ENCODE data around the gene CYYR1.

The CYYR1 gene

DNA sequence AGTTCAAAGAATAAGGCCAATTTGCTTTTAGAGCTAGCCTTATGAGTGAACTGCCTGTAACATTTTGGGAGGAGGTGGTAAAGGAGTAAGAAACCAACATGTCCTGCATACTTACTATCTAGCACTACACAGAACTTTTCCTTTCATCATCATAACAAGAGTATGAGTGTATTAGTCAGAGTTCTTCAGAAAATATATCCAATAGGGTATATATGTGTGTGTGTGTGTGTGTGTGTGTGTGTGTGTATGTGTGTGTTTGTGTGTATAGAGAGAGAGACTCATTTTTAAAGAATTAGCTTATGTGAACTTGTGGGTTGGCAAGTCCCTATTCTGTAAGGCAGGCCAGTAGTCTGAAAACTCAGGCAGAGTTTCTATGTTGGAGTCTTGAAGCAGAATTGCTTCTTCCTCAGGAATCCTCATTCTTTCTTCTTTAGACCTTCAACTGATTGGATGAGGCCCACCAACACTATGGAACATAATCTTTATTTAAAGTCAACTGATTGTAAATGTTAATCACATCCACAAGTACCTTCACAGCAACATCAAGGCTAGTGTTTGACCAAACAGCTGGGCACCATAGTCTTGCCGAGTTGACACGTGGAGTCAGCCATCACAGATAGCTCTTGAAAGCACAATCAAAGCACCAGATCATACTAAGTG is 121.9 kb downstream of the CYYR1 start:
- DNase-seq (ENCODE audit: low read depth), result no peak
- Histone ChIP-seq H3K9me3 (ENCODE audit: control insufficient read depth, low read length) (no peaks in the 10 kb centered on the region), H3K9ac (ENCODE audit: low read length) (no peak overlapping the region), H3K4me1 (ENCODE audit: control insufficient read depth, insufficient read depth, low read length) (peaks cover 29% of the 10 kb centered on the region), H3K36me3 (ENCODE audit: control insufficient read depth, insufficient read depth, low read length, severe bottlenecking) (no peaks in the 10 kb centered on the region), H3K27me3 (replicated peaks; ENCODE audit: control insufficient read depth, insufficient read depth, low read length) (no peaks in the 10 kb centered on the region), H3K4me3 (ENCODE audit: low read length) (no peak overlapping the region)

DNA sequence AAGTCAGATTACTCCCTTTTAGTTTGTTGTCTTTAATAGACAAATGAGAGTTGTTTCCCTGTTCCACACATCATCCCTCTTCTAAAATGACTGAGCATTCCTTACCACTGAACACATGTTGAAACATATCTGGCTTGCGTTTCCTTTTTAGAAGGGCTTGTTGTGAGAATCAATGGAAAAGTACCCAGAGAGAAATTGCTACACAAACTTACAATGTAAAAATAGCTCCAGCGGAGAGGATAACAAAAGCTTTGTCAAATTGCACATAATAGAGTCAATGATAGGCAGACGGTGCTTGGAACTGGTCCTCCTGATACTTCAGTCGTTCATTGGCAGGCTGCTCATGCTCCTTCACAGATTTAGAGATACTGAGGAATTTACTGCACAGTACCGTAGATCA is 123.9 kb downstream of the CYYR1 start:
- Histone ChIP-seq H3K4me3 (ENCODE audit: low read length) (peak overlapping the region; percentile 73), H3K9me3 (ENCODE audit: control insufficient read depth, low read length) (no peaks in the 10 kb centered on the region), H3K9ac (ENCODE audit: low read length) (peak overlapping the region; percentile 69), H3K36me3 (ENCODE audit: control insufficient read depth, insufficient read depth, low read length, severe bottlenecking) (no peaks in the 10 kb centered on the region), H3K27me3 (replicated peaks; ENCODE audit: control insufficient read depth, insufficient read depth, low read length) (no peaks in the 10 kb centered on the region), H3K4me1 (ENCODE audit: control insufficient read depth, insufficient read depth, low read length) (peaks cover 45% of the 10 kb centered on the region)
- DNase-seq (ENCODE audit: low read depth), result peak; percentile 88

DNA sequence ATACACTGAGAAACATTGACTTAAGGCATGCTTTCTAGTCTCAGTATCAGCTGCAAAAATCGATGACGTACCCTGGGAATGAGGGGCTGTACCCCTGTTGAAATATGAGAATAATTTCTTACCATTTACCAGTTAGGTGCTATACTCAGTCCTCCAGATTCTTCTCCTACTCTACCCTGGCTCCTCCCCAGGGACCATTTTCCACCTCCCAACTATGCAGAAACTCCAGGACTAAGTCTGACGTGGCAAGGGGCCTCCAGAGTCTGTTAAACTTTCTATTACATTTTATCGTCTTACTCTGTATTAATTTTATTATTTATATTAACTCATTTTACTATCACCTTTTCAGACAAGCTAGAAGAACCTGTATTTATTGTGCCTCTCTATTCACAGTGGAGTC is 124.3 kb downstream of the CYYR1 start:
- H3K4me3 ChIP-seq (ENCODE audit: low read length), result peak overlapping the region; percentile 73
- no peaks in the 10 kb centered on the region for H3K36me3 ChIP-seq (ENCODE audit: control insufficient read depth, insufficient read depth, low read length, severe bottlenecking)
- H3K9me3 ChIP-seq (ENCODE audit: control insufficient read depth, low read length), result no peaks in the 10 kb centered on the region
- peak overlapping the region; percentile 69 for H3K9ac ChIP-seq (ENCODE audit: low read length)
- no peaks in the 10 kb centered on the region for H3K27me3 ChIP-seq (replicated peaks; ENCODE audit: control insufficient read depth, insufficient read depth, low read length)
- peaks cover 45% of the 10 kb centered on the region for H3K4me1 ChIP-seq (ENCODE audit: control insufficient read depth, insufficient read depth, low read length)
- DNase-seq (ENCODE audit: low read depth), result no peak

DNA sequence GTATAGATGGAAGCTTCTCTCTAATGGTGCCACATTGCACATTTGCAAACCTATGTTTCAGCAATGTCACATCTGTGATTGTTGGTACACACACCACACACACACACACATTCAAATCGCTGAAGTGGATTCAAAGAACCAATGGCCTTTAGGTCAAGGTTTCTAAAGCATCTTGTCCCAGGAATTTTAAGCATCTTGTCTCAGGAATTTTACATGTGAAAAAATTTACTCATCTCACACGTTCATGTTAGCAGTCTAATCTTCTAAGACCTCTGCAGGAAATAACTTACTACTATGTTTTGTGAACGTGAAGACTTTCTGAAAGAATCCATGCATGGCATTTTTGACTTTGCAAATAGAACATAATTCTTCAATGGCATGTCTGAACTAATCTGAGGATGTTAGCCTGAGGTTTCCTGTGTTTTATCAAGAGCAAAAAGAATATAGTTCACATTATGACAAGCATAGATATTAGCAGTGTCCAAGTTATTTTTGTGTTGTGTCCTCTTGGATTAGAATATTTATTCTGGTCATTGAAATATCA is 125.1 kb downstream of the CYYR1 start:
- H3K9me3 ChIP-seq (ENCODE audit: control insufficient read depth, low read length), result no peaks in the 10 kb centered on the region
- no peak for DNase-seq (ENCODE audit: low read depth)
- H3K4me3 ChIP-seq (ENCODE audit: low read length), result no peak overlapping the region
- H3K4me1 ChIP-seq (ENCODE audit: control insufficient read depth, insufficient read depth, low read length), result peaks cover 45% of the 10 kb centered on the region
- no peaks in the 10 kb centered on the region for H3K27me3 ChIP-seq (replicated peaks; ENCODE audit: control insufficient read depth, insufficient read depth, low read length)
- H3K36me3 ChIP-seq (ENCODE audit: control insufficient read depth, insufficient read depth, low read length, severe bottlenecking), result no peaks in the 10 kb centered on the region
- H3K9ac ChIP-seq (ENCODE audit: low read length), result no peak overlapping the region

DNA sequence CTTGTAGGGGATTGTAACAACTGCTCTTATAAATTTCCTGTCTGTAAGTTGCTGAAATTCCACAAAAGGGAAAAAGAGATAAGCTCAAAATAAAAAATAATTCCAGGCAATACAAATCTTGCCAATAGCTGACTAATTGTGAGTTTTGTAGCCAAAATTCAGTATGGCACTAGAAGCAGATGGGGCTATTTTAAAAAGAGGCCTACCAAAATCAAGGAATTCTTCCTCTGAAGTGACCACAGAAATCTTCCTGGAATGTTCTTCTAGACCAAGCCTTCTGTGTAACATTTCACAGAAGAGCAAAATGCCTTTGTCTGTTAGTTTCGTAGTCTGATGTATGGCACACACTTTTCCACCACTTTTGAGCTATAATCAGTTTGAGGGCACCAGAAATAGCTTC is 127.6 kb downstream of the CYYR1 start:
- Histone ChIP-seq H3K9ac (ENCODE audit: low read length) (peak overlapping the region; percentile 35), H3K27me3 (replicated peaks; ENCODE audit: control insufficient read depth, insufficient read depth, low read length) (no peaks in the 10 kb centered on the region), H3K4me1 (ENCODE audit: control insufficient read depth, insufficient read depth, low read length) (peaks cover 45% of the 10 kb centered on the region), H3K9me3 (ENCODE audit: control insufficient read depth, low read length) (no peaks in the 10 kb centered on the region), H3K36me3 (ENCODE audit: control insufficient read depth, insufficient read depth, low read length, severe bottlenecking) (no peaks in the 10 kb centered on the region), H3K4me3 (ENCODE audit: low read length) (no peak overlapping the region)
- peak; percentile 73 for DNase-seq (ENCODE audit: low read depth)

DNA sequence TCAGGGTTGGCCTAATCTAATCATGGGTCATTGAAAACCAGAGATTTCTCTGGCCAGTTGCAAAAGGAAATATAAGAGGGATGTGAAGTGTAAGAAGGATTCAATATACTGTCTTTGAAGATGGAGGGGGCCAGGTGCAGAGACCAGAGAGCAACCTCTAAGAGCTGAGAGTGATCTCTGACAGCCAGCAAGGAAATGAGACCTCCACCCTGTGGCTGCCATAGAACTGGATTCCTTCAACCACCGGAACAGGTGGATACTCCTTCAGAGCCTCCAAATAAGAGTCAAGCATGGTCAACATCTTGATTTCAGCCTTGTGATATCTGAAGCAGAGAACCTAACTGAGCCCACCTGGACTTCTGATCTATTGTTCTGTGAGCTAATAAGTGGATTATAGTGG is 128.4 kb downstream of the CYYR1 start:
- Histone ChIP-seq H3K36me3 (ENCODE audit: control insufficient read depth, insufficient read depth, low read length, severe bottlenecking) (no peaks in the 10 kb centered on the region), H3K27me3 (replicated peaks; ENCODE audit: control insufficient read depth, insufficient read depth, low read length) (no peaks in the 10 kb centered on the region), H3K9me3 (ENCODE audit: control insufficient read depth, low read length) (no peaks in the 10 kb centered on the region), H3K9ac (ENCODE audit: low read length) (no peak overlapping the region), H3K4me1 (ENCODE audit: control insufficient read depth, insufficient read depth, low read length) (peaks cover 45% of the 10 kb centered on the region), H3K4me3 (ENCODE audit: low read length) (no peak overlapping the region)
- DNase-seq (ENCODE audit: low read depth), result no peak

DNA sequence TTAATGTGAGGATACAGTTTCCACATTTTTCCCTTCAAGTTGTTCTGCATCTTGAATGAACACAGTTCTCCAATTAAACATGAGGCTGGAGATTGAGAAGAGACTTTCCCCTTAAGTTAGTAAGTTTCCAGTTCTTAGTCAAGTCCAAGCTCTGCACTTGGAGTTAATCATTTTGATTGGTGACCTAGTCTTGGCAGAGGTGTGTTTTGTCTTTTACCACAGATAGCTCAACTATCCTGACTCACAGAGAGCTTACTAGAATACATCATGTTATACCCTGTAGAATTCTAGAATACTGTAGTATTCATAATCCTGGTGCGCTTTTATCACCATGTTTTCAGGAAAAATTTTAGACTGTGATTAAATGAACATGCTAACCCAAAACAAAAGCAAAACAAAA is 129.2 kb downstream of the CYYR1 start:
- no peaks in the 10 kb centered on the region for H3K27me3 ChIP-seq (replicated peaks; ENCODE audit: control insufficient read depth, insufficient read depth, low read length)
- H3K4me3 ChIP-seq (ENCODE audit: low read length), result no peak overlapping the region
- no peak for DNase-seq (ENCODE audit: low read depth)
- H3K4me1 ChIP-seq (ENCODE audit: control insufficient read depth, insufficient read depth, low read length), result peaks cover 41% of the 10 kb centered on the region
- no peaks in the 10 kb centered on the region for H3K36me3 ChIP-seq (ENCODE audit: control insufficient read depth, insufficient read depth, low read length, severe bottlenecking)
- no peak overlapping the region for H3K9ac ChIP-seq (ENCODE audit: low read length)
- H3K9me3 ChIP-seq (ENCODE audit: control insufficient read depth, low read length), result no peaks in the 10 kb centered on the region

DNA sequence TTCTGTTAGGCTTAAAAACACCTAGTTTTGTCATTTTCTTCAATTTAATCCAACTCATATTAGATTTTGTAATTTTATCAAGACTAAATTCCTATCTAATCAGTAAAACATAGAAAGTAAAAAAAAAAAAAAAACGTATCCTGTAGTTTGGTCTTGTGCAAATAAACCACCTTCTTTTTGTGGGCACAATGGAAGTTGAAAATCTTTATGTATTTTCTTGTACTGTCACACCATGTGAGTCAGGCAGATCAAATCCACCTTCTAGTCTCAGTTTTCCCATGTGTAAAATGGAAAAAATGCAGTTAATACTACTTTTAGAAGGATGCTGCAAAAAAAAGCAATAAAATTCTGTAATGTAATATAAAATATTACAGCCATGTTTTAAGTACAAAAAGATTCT is 129.8 kb downstream of the CYYR1 start:
- H3K4me3 ChIP-seq (ENCODE audit: low read length), result no peak overlapping the region
- no peaks in the 10 kb centered on the region for H3K36me3 ChIP-seq (ENCODE audit: control insufficient read depth, insufficient read depth, low read length, severe bottlenecking)
- no peaks in the 10 kb centered on the region for H3K9me3 ChIP-seq (ENCODE audit: control insufficient read depth, low read length)
- H3K4me1 ChIP-seq (ENCODE audit: control insufficient read depth, insufficient read depth, low read length), result peaks cover 35% of the 10 kb centered on the region
- no peak for DNase-seq (ENCODE audit: low read depth)
- no peaks in the 10 kb centered on the region for H3K27me3 ChIP-seq (replicated peaks; ENCODE audit: control insufficient read depth, insufficient read depth, low read length)
- no peak overlapping the region for H3K9ac ChIP-seq (ENCODE audit: low read length)

DNA sequence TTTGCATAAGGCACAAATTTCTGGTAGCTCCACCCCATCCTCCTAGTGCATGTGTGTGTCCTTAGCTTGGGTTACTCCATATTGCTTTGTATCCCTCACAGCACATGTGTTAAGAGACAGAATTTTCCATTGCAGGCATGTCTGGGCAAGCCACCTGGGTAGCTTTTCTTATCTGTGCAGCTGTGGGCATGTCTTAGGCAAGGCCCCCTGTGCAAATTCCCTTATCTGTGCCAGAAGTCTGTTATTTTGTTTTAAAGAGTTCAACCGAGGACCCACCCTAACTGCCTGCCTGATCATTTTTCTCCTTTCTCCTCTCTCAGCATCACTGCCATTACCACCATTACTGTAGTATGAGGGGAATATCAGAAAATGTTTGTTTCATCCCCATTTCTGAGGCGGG is 131.9 kb downstream of the CYYR1 start:
- H3K9ac ChIP-seq (ENCODE audit: low read length), result no peak overlapping the region
- H3K4me3 ChIP-seq (ENCODE audit: low read length), result no peak overlapping the region
- H3K27me3 ChIP-seq (replicated peaks; ENCODE audit: control insufficient read depth, insufficient read depth, low read length), result no peaks in the 10 kb centered on the region
- H3K36me3 ChIP-seq (ENCODE audit: control insufficient read depth, insufficient read depth, low read length, severe bottlenecking), result no peaks in the 10 kb centered on the region
- H3K9me3 ChIP-seq (ENCODE audit: control insufficient read depth, low read length), result no peaks in the 10 kb centered on the region
- no peak for DNase-seq (ENCODE audit: low read depth)
- peaks cover 24% of the 10 kb centered on the region for H3K4me1 ChIP-seq (ENCODE audit: control insufficient read depth, insufficient read depth, low read length)

DNA sequence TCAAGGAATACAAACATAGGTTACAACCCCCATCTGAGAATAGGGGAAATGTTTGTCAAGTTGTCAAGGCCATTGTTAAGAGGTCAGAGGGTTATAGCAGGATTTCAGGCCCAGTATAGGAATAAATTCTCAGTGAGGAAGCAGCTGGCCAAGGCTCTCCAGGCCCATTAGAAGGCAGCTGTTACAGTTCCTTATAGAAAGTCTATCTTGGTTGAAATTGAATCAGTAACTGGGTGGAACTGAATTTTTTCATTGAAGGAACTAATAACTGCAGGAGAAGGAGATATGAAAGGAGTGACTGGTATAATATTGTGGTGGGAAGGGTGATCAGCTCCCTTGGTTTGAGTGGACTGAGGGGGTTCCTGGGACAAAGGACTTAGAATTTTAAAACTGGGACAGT is 134.1 kb downstream of the CYYR1 start:
- Histone ChIP-seq H3K4me1 (ENCODE audit: control insufficient read depth, insufficient read depth, low read length) (peaks cover 8% of the 10 kb centered on the region), H3K27me3 (replicated peaks; ENCODE audit: control insufficient read depth, insufficient read depth, low read length) (no peaks in the 10 kb centered on the region), H3K9ac (ENCODE audit: low read length) (no peak overlapping the region), H3K36me3 (ENCODE audit: control insufficient read depth, insufficient read depth, low read length, severe bottlenecking) (no peaks in the 10 kb centered on the region), H3K9me3 (ENCODE audit: control insufficient read depth, low read length) (no peaks in the 10 kb centered on the region), H3K4me3 (ENCODE audit: low read length) (no peak overlapping the region)
- DNase-seq (ENCODE audit: low read depth), result no peak

DNA sequence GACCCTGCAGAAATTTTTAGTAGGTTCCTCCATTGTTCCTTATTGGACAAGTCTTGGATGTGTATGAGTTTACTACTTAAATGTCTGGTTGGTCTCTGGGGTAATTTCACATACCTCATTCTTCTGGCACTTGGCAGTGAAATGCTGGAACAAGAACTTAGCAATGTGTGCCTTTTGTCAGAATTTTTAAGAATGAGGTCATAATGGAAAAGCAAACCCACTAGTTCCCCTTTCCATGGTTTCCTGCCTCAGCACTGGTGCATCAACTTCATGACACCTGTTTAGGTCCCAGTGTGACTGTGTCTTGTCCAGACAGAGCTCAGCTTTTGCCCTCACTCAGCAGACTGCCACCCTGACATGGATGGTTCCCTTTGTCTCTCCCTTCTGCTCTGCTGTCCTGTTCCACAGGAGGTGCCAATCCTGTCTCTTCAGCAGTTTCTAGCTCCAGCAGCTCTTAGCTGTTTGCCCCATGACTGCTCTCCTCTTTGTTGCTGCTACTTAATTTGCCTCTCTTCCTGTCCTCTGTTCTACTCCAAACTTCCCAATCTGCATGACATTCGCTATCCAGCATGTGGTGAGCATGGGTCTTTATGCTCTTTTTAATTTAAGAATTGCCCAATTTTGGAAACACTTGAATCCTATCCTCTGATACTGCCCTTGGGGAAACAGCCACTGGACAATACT is 135.6 kb downstream of the CYYR1 start:
- no peak overlapping the region for H3K9ac ChIP-seq (ENCODE audit: low read length)
- no peaks in the 10 kb centered on the region for H3K27me3 ChIP-seq (replicated peaks; ENCODE audit: control insufficient read depth, insufficient read depth, low read length)
- H3K36me3 ChIP-seq (ENCODE audit: control insufficient read depth, insufficient read depth, low read length, severe bottlenecking), result no peaks in the 10 kb centered on the region
- no peak overlapping the region for H3K4me3 ChIP-seq (ENCODE audit: low read length)
- peaks cover 8% of the 10 kb centered on the region for H3K4me1 ChIP-seq (ENCODE audit: control insufficient read depth, insufficient read depth, low read length)
- peak; percentile 43 for DNase-seq (ENCODE audit: low read depth)
- no peaks in the 10 kb centered on the region for H3K9me3 ChIP-seq (ENCODE audit: control insufficient read depth, low read length)
